Measurements from ENCODE around the gene SPO11.

DNA sequence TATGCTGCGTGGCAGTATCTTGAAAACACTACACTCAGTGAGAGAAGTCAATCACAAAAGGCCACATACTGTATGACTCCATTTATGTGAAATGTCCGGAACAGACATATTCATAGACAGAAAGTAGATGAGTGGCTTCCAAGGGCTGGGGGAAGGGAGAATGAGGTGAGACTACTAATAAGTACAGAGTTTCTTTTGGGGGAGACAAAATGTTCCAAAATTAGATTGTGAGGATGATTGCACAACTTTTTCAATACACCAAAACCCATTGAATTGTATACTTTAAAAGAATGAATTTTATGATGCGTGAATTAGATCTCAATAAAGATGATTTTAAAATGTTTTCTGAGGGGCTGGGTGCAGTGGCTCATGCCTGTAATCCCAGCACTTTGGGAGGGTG, 9.2 kb upstream of the SPO11 start:
- no peak for TF ChIP-seq POLR2A (IDR thresholded peaks at IDR 0.05)
- TF ChIP-seq, protein P1, sequence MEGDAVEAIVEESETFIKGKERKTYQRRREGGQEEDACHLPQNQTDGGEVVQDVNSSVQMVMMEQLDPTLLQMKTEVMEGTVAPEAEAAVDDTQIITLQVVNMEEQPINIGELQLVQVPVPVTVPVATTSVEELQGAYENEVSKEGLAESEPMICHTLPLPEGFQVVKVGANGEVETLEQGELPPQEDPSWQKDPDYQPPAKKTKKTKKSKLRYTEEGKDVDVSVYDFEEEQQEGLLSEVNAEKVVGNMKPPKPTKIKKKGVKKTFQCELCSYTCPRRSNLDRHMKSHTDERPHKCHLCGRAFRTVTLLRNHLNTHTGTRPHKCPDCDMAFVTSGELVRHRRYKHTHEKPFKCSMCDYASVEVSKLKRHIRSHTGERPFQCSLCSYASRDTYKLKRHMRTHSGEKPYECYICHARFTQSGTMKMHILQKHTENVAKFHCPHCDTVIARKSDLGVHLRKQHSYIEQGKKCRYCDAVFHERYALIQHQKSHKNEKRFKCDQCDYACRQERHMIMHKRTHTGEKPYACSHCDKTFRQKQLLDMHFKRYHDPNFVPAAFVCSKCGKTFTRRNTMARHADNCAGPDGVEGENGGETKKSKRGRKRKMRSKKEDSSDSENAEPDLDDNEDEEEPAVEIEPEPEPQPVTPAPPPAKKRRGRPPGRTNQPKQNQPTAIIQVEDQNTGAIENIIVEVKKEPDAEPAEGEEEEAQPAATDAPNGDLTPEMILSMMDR (IDR thresholded peaks at IDR 0.05), result no peak

Measured in lower leg skin (tissue), 3 donors.